RCC 7860 (cell line): ENCODE measurements around the gene DDIAS.
"Not testable (repeated sequence)": the region's sequence is repeated elsewhere in the genome, so short reads cannot be mapped to it uniquely, and the experiment has no call there.

Source experiments
- DNase-seq: peaks from one replicate; pipeline ENCODE4 v3.0.0-alpha.2; 2015; ENCODE audit warnings: low spot score
- FAIRE-seq: peaks from 2 replicates; lab custom pipeline; 2012; peaks lifted over from hg19 to GRCh38; lab: Jason Lieb, UNC

DDIAS gene

DNA sequence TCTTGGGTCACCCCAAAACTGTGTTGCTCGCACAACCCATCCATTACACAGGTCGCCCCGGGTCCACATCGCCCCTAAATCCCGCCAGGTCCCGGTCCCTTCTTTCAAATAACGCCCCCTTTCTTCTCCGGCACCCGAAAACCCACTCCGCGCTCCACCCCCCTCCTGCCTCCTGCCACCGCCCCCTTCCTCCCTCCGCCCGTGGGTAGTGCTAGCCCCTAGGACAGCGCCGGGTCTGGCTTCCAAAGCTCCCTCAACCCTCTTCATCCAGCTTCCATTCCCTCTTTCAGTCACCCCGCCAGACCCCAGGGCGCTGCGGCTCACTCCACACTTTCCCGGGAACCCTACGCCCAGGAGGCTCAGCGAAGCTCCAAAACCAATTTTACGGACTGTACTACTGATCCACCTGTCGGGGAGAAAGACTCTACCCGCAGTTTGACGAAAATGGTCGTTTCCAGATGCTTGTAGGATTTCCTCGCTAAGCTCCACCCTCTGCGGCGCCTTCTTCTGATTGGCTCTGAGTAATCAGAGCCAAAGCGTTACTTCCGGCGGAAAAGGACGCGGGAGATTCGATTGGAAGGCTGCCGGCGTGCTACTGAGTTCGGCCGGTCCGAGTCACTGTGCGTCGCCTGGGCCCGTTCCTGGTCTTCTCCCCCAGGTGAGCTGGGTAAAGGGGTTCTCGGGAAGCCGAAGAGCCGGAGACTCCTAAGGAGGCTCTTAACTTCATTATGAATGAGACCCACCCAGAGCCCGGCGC is at the start of gene DDIAS:
DDIAS (plus strand) TSS at position 572 of the 757 bp plus-strand sequence. CDS start 13,003 bp downstream, outside the sequence.
- DNase-seq (peak; percentile 90), FAIRE-seq (peak; percentile 76)

GRCh38 chr11:82854242-82854641 is 47.3 kb upstream of the DDIAS start:
- DNase-seq (no peak), FAIRE-seq (peak; percentile 34)

- FAIRE-seq, DNase-seq: not testable (repeated sequence)
These were observed 46.6 kb upstream of the DDIAS start for GRCh38 chr11:82854916-82855315.

- FAIRE-seq (no peak), DNase-seq (no peak)
These were observed 45.9 kb upstream of the DDIAS start for GRCh38 chr11:82855616-82856015.

DNA sequence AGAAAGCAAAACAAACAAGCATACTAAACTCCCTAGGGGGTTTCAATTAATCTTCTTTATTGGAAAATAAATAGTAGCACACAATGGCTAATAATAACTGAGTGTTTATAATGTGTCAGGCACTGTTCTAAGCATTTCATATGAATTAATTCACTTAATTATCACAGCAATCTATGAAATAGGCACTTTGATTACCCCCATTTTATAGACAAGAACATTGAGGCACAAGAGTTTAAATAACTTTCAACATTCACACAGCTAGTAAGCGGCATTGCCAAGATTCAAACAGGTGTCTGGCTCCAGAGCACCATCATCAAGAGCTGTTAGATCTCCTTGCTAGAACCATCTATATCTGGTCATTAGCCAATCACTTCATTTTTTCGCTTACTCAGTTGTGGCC is 44.4 kb upstream of the DDIAS start:
- FAIRE-seq: no peak
- no peak for DNase-seq

DNA sequence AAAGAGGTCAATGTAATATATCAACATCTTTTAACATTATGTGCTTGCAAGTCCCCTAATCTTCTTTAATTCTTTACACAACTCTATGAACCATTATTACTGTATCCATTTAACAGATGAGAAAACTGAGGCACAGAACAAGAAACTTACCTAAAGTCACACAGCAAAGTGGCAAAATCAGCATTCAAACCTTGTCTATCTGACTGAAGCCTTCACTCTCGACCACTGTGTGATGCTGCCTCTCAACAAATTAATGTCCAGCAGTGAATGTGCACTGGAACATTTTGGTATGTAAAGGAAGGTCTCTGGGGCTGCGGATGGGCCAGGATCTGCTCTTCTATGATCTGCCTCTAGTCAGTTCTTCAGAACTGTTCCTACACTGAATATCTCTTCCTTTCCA is 43.4 kb upstream of the DDIAS start:
- DNase-seq (no peak), FAIRE-seq (no peak)

GRCh38 chr11:82858556-82859091 is 42.9 kb upstream of the DDIAS start:
- DNase-seq (peak; percentile 82), FAIRE-seq (peak; percentile 91)

- no peak for DNase-seq
- no peak for FAIRE-seq
These were observed 41.8 kb upstream of the DDIAS start for GRCh38 chr11:82859750-82860149.

GRCh38 chr11:82862379-82862778 is 39.2 kb upstream of the DDIAS start:
- FAIRE-seq (no peak), DNase-seq (no peak)

- DNase-seq (no peak), FAIRE-seq (no peak)
These were observed 38.3 kb upstream of the DDIAS start for GRCh38 chr11:82863209-82863608.

- DNase-seq (peak; percentile 8), FAIRE-seq (no peak)
These were observed 37.3 kb upstream of the DDIAS start for GRCh38 chr11:82864268-82864667.

- DNase-seq (no peak), FAIRE-seq (no peak)
These were observed 35.7 kb upstream of the DDIAS start for GRCh38 chr11:82865841-82866240.

DNA sequence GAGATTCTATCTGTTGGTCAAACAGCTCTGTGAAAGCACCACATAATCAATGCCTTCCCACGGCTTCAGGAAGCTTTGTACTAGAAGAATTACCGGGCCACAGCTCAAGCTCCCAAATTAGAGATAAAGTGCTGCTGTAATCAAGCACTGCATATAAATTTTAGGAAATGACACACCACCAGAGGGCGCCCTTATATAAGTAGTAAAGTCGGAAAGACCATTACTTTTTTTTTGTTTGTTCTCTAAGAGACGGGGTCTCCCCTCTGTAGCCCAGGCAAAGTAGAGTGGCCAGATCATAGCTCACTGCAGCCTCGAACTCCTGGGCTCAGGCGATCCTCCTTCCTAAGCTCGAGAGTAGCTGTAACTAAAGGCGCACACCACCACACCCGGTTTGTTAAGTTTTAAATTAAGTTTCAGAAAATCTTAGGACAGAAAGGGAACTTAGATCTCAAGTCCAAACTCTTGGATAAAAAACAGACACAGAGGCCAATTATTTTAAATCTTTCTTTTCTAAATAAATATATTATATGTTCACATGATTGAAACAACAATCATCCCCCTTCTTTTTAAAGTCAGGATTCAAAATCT is 33.9 kb upstream of the DDIAS start:
- FAIRE-seq (no peak), DNase-seq (peak; percentile 42)

GRCh38 chr11:82869657-82870056 is 31.9 kb upstream of the DDIAS start:
- FAIRE-seq (no peak), DNase-seq (no peak)

GRCh38 chr11:82871646-82872045 is 29.9 kb upstream of the DDIAS start:
- FAIRE-seq: no peak
- DNase-seq: no peak

DNA sequence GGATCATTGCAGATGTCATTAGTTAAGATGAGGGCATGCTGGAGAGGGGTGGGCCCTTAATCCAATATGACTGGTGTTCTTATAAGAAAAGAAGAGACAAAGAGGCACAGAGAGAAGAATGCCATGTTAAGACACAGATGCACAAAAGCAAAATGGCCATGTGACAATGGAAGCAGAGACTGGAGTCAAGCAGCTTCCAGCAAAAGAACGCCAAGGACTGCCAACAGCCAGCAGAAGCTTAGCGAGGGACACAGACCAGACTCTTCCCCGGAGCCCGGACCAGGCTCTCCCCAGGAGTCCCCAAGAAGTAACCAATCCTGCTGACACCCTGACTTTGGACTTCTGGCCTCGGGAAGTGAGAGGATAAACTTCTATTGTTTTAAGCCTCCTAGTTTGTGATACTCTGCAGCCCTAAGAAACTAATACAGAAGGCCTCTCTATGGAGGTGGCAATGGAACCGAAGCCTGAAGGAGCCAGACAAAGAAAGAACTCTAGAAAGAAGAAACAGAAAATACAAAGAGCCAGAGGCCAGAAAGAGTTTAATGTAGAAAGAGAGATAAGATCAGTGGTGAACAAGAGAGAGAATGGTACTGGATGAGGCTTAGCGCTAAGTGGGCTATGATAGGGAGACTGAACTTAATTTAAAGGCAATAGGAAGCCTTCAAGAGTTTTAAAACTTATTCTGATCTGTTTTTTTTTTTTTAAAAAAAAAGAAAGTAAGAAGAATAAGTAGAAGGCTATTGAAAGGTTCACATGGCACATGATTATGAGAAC is 29.0 kb upstream of the DDIAS start:
- FAIRE-seq (no peak), DNase-seq (no peak)

- no peak for DNase-seq
- FAIRE-seq: no peak
These were observed 27.6 kb upstream of the DDIAS start for GRCh38 chr11:82873919-82874333.

DNA sequence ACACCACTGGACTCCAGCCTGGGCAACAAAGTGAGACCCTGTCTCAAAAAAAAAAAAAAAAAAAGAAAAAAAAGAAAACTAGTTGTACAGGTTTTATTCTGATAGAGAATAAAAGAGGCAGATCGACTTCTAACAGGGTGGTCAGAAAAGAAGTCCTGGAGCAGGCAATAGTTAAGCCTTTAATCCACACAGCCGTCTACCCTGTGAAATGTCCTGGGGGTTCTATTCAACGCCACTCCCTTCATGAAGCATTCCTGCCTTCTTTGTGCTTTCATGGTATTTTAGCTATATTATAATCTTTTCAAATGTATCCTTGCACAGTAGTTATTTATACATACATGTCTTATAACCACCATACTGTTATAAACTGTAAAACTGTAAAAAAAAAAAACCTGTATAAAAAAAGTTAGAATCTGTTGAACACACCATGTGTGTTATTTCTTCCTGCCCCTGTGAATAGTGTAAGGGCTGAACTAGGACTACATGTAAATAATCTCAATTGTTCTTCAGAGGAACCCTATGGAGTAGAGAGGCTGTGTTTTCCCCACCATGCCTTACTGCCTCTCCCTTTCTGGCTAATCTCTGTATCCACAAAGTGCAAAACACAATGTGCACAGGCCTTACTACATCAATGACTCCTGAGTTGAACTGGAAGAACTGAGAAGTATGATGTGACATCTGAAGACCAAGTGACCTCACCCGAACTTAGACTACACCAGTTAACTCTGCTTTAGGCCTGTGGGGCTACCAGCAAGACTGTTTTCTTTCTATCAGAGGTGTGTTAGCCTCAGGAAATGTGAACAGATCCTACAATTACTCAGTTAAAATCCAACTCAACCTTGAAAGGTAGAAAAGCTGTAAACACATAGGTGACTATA is 26.7 kb upstream of the DDIAS start:
- FAIRE-seq: no peak
- DNase-seq: no peak

DNA sequence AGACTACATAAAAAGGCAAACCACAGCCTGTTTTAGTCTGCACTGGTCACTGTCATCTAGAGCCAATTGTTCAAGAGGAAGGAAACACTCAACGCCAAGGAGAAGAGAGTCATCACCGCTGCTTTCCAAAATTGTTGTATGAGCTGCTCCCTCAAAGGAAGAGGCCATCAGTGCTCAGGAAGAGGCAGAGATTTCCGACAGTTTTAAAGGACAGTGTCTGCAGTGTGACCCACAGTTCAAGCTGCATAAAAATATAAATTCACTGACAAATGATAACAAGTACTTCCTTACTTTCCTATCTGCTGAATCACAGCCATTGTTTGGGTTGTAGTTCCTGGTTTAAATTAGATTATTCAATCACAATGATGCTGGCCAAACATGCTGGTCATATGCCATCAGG is 17.7 kb upstream of the DDIAS start:
- no peak for FAIRE-seq

More for the DNA sequence above, 17.7 kb upstream of the DDIAS start:
- no peak for DNase-seq
